Measurements from ENCODE around the gene SNTG2.

SNTG2 gene

DNA sequence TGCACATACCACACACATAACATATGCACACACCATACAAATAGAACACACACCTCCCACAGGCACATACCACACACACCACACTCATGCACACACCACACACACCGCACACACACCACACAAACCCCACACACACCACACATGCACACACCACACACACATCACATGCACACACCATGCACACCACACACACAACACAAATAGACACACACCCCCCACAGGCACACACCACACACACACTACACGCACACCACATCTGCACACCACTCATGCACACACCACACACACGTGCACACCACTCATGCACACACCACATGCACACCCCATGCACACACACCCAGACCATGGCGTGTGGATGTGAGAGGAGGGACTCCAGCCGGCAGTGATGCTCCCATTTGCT is 300.9 kb downstream of the SNTG2 start:
- DNase-seq: no peak

GRCh38 chr2:1253629-1254028 is 303.0 kb downstream of the SNTG2 start:
- DNase-seq: no peak

- DNase-seq: no peak
Observed at GRCh38 chr2:1254662-1255343, 304.2 kb downstream of the SNTG2 start.

GRCh38 chr2:1256632-1257324 is 306.1 kb downstream of the SNTG2 start:
- DNase-seq: no peak

GRCh38 chr2:1257334-1257733 is 306.7 kb downstream of the SNTG2 start:
- DNase-seq: no peak

DNA sequence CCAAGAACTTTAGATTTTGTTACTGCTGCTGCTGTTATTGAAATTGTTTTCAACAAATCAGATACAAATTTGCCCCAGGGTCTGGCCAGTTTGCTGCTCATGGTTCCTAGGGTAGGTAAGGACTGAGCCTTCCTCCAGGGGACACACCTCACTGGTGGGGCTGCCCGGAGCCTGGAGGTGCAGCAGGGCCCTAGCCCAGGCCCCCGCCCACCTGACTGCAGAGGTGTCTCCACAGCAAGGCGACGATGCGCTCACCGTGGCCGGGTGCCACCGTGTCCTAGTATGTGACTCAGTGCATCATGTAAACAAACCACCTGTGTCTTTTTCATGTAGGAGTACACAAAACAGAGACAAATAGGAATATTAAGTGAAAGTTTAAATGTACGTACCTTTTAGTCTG is 309.1 kb downstream of the SNTG2 start:
- DNase-seq: no peak

DNA sequence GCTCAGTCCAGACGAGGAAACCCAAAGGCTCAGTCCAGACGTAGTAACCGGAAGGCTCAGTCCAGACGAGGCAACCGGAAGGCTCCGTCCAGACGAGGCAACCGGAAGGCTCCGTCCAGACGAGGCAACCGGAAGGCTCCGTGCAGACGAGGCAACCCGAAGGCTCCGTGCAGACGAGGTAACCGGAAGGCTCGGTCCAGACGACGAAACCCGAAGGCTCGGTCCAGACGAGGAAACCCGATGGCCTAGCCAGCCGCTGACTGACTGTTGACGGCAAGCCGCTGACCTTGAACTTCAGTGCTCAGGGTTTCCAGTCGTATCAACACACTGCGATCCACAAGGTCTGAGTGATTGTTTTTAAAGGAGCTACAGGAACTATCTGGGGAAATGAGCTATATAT is 312.0 kb downstream of the SNTG2 start:
- DNase-seq: no peak

DNA sequence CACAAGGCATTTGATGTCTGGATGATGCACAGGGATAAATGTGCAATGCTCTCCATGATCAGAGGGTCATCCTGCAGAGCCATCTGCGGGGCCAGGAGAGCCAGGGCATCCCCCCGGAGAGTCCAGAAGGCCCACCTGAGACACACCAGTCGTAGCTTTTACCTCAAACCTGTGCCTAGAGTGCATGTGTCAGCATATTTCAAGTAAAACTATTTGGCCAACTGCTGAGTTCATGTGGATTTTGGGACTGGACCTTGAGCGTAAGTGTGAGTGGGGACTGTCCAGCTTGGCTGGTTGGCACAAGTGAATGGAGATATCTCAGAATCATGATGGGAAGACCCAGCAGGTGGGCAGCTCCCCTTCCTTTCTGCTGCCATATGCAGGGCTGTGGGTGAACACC is 314.8 kb downstream of the SNTG2 start:
- DNase-seq: no peak

DNA sequence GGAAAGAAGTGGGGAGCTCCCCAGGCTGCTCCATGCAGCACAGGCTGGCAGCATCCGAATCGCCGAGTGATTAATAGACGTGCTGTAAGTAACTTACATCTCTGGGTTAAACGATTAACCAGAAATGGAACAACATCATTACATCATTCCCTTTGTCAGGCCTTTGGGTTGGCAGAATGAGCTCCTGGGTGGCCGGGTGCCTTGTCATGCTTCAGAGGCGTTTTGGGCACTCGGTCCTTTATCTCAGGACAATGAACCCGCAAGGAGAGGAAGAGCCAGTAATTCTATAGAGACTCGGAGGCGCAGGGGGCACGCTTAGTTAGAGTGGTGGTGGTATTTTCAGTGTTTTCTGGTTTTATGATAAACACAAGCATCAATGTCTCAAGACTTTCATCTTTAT is 315.7 kb downstream of the SNTG2 start:
- no peak for DNase-seq

- DNase-seq: no peak
Observed at GRCh38 chr2:1268034-1268433, 317.4 kb downstream of the SNTG2 start.

DNA sequence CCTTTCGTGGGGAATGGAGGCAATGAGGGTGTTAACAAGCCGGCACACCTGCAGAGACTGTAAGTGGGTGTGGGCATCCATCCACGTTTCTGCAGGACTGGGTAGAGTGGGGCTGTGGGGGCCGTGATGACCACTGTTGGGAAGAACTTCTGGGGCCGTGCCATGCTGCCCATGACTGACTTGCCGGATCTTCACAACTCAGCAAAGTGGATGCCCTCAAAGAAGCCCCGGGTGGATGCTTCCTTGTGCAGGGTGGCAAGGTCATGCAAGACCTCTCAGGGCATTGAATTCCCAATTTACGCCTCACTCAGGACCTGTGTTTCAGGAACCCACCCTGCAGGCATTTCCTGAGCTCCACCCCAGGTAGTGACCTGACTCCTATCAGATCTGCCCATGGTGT is 319.2 kb downstream of the SNTG2 start:
- DNase-seq: no peak

DNA sequence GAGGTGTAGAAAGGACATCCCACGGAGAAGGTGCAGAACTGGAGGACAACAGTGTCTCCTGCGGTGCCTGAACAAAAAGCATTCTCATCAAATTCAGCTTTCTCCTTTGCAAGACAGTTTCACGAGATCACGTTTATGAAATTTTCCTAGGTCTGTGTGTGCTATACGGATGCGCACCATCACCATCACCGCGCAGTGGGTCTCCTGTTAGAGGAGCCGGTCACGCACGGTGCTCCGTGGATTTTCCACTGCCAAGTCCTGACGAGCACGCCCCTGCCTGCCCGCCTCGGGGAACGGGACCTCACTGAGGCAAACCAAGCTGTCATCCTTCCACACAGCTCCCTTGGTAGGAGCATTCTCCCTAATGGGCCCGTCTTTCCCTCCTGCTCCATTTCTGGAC is 322.2 kb downstream of the SNTG2 start:
- DNase-seq: no peak

- DNase-seq: no peak
Observed at GRCh38 chr2:1277634-1278033, 327.0 kb downstream of the SNTG2 start.

DNA sequence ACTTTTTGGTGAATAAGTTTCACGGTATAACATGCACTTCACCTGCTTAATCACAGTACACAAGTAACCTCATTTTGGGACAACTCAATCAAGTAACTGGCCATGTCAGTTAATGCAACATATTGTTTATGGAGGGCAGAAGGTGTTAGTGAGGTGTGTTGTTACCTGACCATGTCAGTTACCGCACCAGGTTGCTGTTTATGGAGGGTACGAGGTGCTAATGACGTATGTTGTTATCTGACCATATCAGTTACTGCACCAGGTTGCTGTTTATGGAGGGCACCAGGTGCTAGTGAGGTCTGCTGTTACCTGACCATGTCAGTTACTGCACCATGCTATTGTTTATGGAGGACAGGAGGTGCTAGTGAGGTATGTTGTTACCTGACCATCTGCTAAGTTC is 327.5 kb downstream of the SNTG2 start:
- DNase-seq: no peak

GRCh38 chr2:1278861-1279260 is 328.2 kb downstream of the SNTG2 start:
- peak; percentile 25 for DNase-seq

- no peak for DNase-seq
Observed at GRCh38 chr2:1282552-1282951, 331.9 kb downstream of the SNTG2 start.

- no peak for DNase-seq
Observed at GRCh38 chr2:1283020-1283801, 332.6 kb downstream of the SNTG2 start.

- no peak for DNase-seq
Observed at GRCh38 chr2:1283871-1284270, 333.2 kb downstream of the SNTG2 start.

- no peak for DNase-seq
Observed at GRCh38 chr2:1286929-1287328, 336.3 kb downstream of the SNTG2 start.

GRCh38 chr2:1287427-1287826 is 336.8 kb downstream of the SNTG2 start:
- DNase-seq: no peak

- DNase-seq: no peak
Observed at GRCh38 chr2:1294900-1295299, 344.3 kb downstream of the SNTG2 start.

- DNase-seq: no peak
Observed at GRCh38 chr2:1295740-1296139, 345.1 kb downstream of the SNTG2 start.

GRCh38 chr2:1297372-1298159 is 346.9 kb downstream of the SNTG2 start:
- DNase-seq: no peak

All from stimulated activated CD8-positive, alpha-beta memory T cell treated with anti-CD3 and anti-CD28 coated beads, Interleukin-4, amount 100 ng/mL, for 48 hours (primary cell).